Kidney (tissue), 14 donors: ENCODE data around the gene SUPT4H1. TPM values are rescaled to one million over a fixed set of nuclear protein-coding genes. Genes with fewer than 3 reads are reported as not detected.

Experiments
- DNase-seq, 5 donors: peaks; one replicate each; pipeline ENCODE4 v3.0.0-alpha.2; 2013 to 2020
- FAIRE-seq: peaks from 2 replicates; lab custom pipeline; 2012; peaks lifted over from hg19 to GRCh38; lab: Jason Lieb, UNC
- H3K27ac ChIP-seq, 2 donors: one replicate each; pipeline ENCODE4 v1.7.0; 2013; ENCODE audit warnings: low read depth in 2 of 2, low read length in 2 of 2, inconsistent platforms in 1 of 2
- H3K27me3 ChIP-seq: one replicate; pipeline ENCODE4 v1.7.1; 2013; ENCODE audit warnings: low read length, inconsistent platforms; ENCODE audit not compliant: control insufficient read depth, insufficient read depth
- H3K36me3 ChIP-seq, 3 donors: one replicate each; pipeline versions ENCODE4 v1.7.0 to v1.7.1; 2013; ENCODE audit warnings: low read length in 3 of 3, control low read depth in 1 of 3, inconsistent platforms in 1 of 3; ENCODE audit not compliant: insufficient read depth in 3 of 3, control insufficient read depth in 2 of 3
- H3K4me1 ChIP-seq, 3 donors: one replicate each; pipeline versions ENCODE4 v1.7.0 to v1.7.1; 2013; ENCODE audit warnings: low read length in 3 of 3, inconsistent platforms in 1 of 3, low read depth in 1 of 3; ENCODE audit not compliant: control insufficient read depth in 2 of 3, insufficient read depth in 2 of 3
- H3K4me3 ChIP-seq, 3 donors: one replicate each; pipeline versions ENCODE4 v1.7.0 to v1.8.1; 2013; ENCODE audit warnings: low read length in 3 of 3, control low read depth in 1 of 3, inconsistent platforms in 1 of 3
- H3K9ac ChIP-seq, 3 donors: one replicate each; pipeline versions ENCODE4 v1.7.0 to v1.7.1; 2013; ENCODE audit warnings: low read length in 3 of 3, control low read depth in 1 of 3, inconsistent platforms in 1 of 3
- H3K9me3 ChIP-seq, 3 donors: one replicate each; pipeline versions ENCODE4 v1.7.0 to v1.7.1; 2013; ENCODE audit warnings: low read length in 3 of 3, control low read depth in 1 of 3, inconsistent platforms in 1 of 3; ENCODE audit not compliant: control insufficient read depth in 2 of 3, insufficient read depth in 1 of 3
- intact Hi-C: fragments of 100-400 bp; cut with DNase I; formaldehyde crosslinking; loops from one replicate; pipeline ENCODE4 v1.11.1; 2022
- polyA plus RNA-seq: library from polyadenylated mRNA; stranded (reverse); fragments of 350-450 nt; fragmentation: Illumina TruSeq; extraction: RNeasy Lipid Tissue Mini Kit (QIAGEN cat#74804); gene quantifications from one replicate; pipeline ENCODE4 v1.2.3, GENCODE V29; 2014; ENCODE audit warnings: low read depth, low replicate concordance; ENCODE audit not compliant: insufficient read depth
- total RNA-seq: library from RNA; stranded (reverse); fragmentation: NEBNext Ultra II Directional; extraction: Animal tissue kit (Norgen Biotek cat#: 25700); gene quantifications from one replicate; pipeline ENCODE4 v1.2.1, GENCODE V29; 2021
- TF ChIP-seq, protein P1 (sequence below): IDR thresholded peaks from 3 replicates; pipeline ENCODE4 v1.5.1; 2012; ENCODE audit warnings: mild to moderate bottlenecking, moderate library complexity, borderline replicate concordance; ENCODE audit not compliant: insufficient read depth; ENCODE audit errors: extremely low read depth
- donor health status: control.
- donor health status: control.
- donor health status: control.
- donor health status: control.
- donor health status: control.
- donor health status: DM: yes; HTN: yes; CAD: no.
- donor health status: Normal renal cell carcinoma (clear cell type).

The SUPT4H1 gene
- total and polyA plus RNA-seq, 2 donors from 2014 or later = 60.5 to 129 TPM

- no peak overlapping the region for H3K4me3 ChIP-seq
- no peak overlapping the region for H3K9ac ChIP-seq
- H3K27me3 ChIP-seq = no peaks in the 10 kb centered on the region
- FAIRE-seq (no peak), DNase-seq (peak in 2 of 5 donors; percentile 29 to 63)
- no peak overlapping the region for H3K27ac ChIP-seq
- intact Hi-C loops = no loop called here
- no peaks in the 10 kb centered on the region for H3K9me3 ChIP-seq
- peaks cover 0 to 4% (median 3%) of the 10 kb centered on the region in 3 donors for H3K36me3 ChIP-seq
- no peaks in the 10 kb centered on the region for H3K4me1 ChIP-seq
- TF ChIP-seq, protein P1, sequence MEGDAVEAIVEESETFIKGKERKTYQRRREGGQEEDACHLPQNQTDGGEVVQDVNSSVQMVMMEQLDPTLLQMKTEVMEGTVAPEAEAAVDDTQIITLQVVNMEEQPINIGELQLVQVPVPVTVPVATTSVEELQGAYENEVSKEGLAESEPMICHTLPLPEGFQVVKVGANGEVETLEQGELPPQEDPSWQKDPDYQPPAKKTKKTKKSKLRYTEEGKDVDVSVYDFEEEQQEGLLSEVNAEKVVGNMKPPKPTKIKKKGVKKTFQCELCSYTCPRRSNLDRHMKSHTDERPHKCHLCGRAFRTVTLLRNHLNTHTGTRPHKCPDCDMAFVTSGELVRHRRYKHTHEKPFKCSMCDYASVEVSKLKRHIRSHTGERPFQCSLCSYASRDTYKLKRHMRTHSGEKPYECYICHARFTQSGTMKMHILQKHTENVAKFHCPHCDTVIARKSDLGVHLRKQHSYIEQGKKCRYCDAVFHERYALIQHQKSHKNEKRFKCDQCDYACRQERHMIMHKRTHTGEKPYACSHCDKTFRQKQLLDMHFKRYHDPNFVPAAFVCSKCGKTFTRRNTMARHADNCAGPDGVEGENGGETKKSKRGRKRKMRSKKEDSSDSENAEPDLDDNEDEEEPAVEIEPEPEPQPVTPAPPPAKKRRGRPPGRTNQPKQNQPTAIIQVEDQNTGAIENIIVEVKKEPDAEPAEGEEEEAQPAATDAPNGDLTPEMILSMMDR = no peak
Observed at GRCh38 chr17:58318065-58318481, 33.9 kb downstream of the SUPT4H1 start.

DNA sequence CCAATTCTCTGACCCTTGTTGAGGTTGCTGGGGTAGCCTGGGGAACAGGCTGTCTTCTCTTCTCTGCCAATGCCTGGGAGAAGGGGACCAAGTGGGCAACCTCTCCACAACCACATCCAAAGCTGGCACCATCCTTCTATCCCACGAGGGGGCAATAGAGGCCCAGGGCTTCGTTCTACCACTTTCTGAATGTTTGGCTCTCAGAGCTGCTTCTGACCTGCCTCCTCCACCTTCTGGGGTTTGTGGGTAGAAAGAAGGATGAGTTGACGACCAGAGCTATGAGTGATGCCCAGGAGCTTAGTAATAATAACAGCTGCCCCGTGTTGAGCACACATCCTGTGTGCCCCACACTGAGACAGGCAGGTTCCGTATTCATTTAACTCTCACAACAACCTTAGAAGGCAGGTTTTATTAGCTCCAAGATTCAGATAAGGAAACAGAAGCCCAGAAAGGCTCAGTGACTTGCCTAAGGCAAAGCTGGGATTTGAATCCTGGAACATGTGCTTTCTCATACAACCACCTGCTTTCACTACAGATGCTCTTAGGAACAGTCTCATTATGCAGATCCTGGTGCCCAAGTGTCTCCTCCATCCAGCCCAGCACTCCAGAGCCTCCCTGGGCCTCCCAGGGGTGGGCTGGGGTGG lies 34.5 kb downstream of the SUPT4H1 start:
- H3K4me1 ChIP-seq = no peaks in the 10 kb centered on the region
- H3K4me3 ChIP-seq = no peak overlapping the region
- peak in 4 of 5 donors; percentile 47 to 60 (median 56) for DNase-seq
- H3K36me3 ChIP-seq = peaks cover 0 to 4% (median 3%) of the 10 kb centered on the region in 3 donors
- TF ChIP-seq, protein P1 = peak; percentile 65
- no peak overlapping the region for H3K9ac ChIP-seq
- H3K9me3 ChIP-seq = no peaks in the 10 kb centered on the region
- no peak overlapping the region for H3K27ac ChIP-seq
- no peaks in the 10 kb centered on the region for H3K27me3 ChIP-seq
- intact Hi-C loops = no loop called here
- FAIRE-seq = no peak

GRCh38 chr17:58316260-58316960 lies 35.6 kb downstream of the SUPT4H1 start:
- no peaks in the 10 kb centered on the region for H3K9me3 ChIP-seq
- H3K4me1 ChIP-seq = no peaks in the 10 kb centered on the region
- H3K36me3 ChIP-seq = no peaks in the 10 kb centered on the region
- intact Hi-C loops = no loop called here
- H3K27ac ChIP-seq = no peak overlapping the region
- TF ChIP-seq, protein P1 = no peak
- H3K9ac ChIP-seq = no peak overlapping the region
- DNase-seq (peak in 3 of 5 donors; percentile 4 to 59 (median 21)), FAIRE-seq (no peak)
- H3K27me3 ChIP-seq = no peaks in the 10 kb centered on the region
- no peak overlapping the region for H3K4me3 ChIP-seq
